ENCODE measurements around the gene IKZF5.

DNA sequence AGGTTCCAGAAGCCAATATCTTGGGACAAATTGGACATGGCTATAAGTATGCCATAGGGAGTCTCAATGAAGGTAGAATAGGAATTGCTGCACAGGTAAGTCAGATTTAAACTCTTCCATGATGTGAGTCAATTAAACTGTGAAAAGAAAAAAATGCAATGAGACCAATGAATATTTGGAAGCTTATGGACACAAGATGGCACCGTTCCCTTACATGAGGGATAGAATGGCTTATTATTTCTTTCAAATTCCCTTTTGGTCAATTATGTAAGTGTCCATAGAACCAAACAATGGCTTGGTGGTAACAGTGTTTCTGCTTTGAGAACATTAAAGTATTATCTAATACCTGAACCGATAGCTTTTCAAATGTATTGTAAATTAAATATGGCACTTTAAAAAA lies 35.8 kb upstream of the IKZF5 start:
- TF ChIP-seq, protein P1, sequence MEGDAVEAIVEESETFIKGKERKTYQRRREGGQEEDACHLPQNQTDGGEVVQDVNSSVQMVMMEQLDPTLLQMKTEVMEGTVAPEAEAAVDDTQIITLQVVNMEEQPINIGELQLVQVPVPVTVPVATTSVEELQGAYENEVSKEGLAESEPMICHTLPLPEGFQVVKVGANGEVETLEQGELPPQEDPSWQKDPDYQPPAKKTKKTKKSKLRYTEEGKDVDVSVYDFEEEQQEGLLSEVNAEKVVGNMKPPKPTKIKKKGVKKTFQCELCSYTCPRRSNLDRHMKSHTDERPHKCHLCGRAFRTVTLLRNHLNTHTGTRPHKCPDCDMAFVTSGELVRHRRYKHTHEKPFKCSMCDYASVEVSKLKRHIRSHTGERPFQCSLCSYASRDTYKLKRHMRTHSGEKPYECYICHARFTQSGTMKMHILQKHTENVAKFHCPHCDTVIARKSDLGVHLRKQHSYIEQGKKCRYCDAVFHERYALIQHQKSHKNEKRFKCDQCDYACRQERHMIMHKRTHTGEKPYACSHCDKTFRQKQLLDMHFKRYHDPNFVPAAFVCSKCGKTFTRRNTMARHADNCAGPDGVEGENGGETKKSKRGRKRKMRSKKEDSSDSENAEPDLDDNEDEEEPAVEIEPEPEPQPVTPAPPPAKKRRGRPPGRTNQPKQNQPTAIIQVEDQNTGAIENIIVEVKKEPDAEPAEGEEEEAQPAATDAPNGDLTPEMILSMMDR (IDR thresholded peaks at IDR 0.05; ENCODE audit: low read depth, low read length, poor library complexity, severe bottlenecking), result no peak
- no peak for TF ChIP-seq EZH2phosphoT487 (IDR thresholded peaks at IDR 0.05; ENCODE audit: borderline replicate concordance, low read length)

All from DOHH2 (cell line).